ENCODE measurements around the gene SYCP3. TPM values are rescaled to one million over a fixed set of nuclear protein-coding genes. Genes with fewer than 3 reads are reported as not detected.

The SYCP3 gene
- total and polyA plus RNA-seq, 2 of the 8 experiments (the other 6 are each of a cell fraction or from before 2014, with no cell fraction given) = 0.02 to 0.07 TPM

DNA sequence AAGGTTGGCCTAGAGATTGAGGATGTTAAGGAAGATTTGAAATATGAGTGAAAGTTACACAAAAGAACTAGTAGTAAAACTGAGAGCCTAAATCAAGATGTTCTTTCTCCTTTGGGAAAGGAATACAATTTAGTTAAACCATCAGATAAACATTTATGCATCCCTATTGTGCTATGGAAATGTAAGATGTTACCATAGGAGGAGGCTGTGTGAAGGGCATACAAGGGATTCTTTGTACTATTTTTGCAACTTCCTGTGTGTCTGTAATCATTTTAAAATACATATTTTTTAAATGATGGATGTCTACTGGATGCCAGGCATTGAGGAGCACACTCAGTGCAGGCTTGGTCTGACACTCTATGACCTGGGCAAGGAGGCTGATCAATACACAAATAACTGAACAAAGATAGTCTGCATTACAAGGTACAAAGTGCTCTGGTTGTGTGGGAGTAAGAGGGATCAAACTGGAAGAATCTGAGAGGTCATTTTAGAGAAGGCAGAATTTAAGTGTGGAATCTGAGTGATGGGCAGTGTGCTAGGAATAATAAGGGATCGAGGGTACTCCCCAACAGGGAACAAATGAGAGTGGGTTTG is 47.7 kb downstream of the SYCP3 start:
- POLR2A ChIA-PET (ENCODE audit: partially characterized antibody) = no interaction called here
- no peak for FAIRE-seq
- CTCF ChIA-PET (ENCODE audit: partially characterized antibody) = interaction anchor here (1.4 kb wide), 1 partner anchor 29 kb away, joined by 3 read pairs; no protein-coding TSS in a partner anchor

More for the DNA sequence above, 47.7 kb downstream of the SYCP3 start:
- WGBS, 2 experiments (ENCODE audit: extremely low coverage in 1 of 2, insufficient coverage in 1 of 2, insufficient read length in 1 of 2, insufficient replicate concordance in 2 of 2, low coverage in 1 of 2, low lambda C conversion rate in 2 of 2, missing lambda C conversion rate in 1 of 2) = 95% methylated on average over 1 of the region's 1 CpG; no CpG with 5 or more reads in 1 of the 2 experiments
- no peak overlapping the region for H3K4me2 ChIP-seq (ENCODE audit: insufficient read depth in 1 of 2, low read depth in 2 of 2, low read length in 2 of 2)
- no peak overlapping the region for H2AK5ac ChIP-seq (ENCODE audit: low read depth, low read length)
- no peak overlapping the region for H3K4me3 ChIP-seq (ENCODE audit: extremely low read depth in 1 of 4, insufficient read depth in 2 of 4, low read depth in 3 of 4, low read length in 4 of 4)
- H3K4me1 ChIP-seq (replicated peaks in 1 of 4; ENCODE audit: control insufficient read depth in 3 of 4, insufficient read depth in 4 of 4, low read length in 3 of 4) = peaks cover 0 to 2% (median under 1%) of the 10 kb centered on the region in 4 experiments; a peak in 3 of 7 replicates
- no peak overlapping the region for H2BK15ac ChIP-seq (ENCODE audit: low read length)
- H3K56ac ChIP-seq (replicated peaks; ENCODE audit: insufficient read length, low read depth, low read length) = no peak overlapping the region
- H4K91ac ChIP-seq (replicated peaks; ENCODE audit: insufficient read length, low read length) = no peak overlapping the region
- H2AFZ ChIP-seq (ENCODE audit: low read length) = no peak overlapping the region
- TF ChIP-seq BACH1 (IDR thresholded peaks at IDR 0.05; ENCODE audit: low read length) (no peak), SRF (IDR thresholded peaks at IDR 0.05; ENCODE audit: low read depth, low read length) (no peak), YY1 (IDR thresholded peaks at IDR 0.05; ENCODE audit: low read depth, low read length) (no peak), CHD2 (IDR thresholded peaks at IDR 0.05; ENCODE audit: low read length) (no peak), EZH2 (IDR thresholded peaks at IDR 0.05; ENCODE audit: low read depth, low read length, severe bottlenecking) (no peak), TAF1 (IDR thresholded peaks at IDR 0.05; ENCODE audit: low read depth, low read length) (no peak), MAFK (IDR thresholded peaks at IDR 0.05; ENCODE audit: low read depth, low read length) (no peak), GTF2F1 (IDR thresholded peaks at IDR 0.05; ENCODE audit: borderline replicate concordance, low read depth, low read length) (no peak), NANOG (IDR thresholded peaks at IDR 0.05; ENCODE audit: insufficient read depth, low read depth, low read length, poor library complexity, severe bottlenecking) (no peak), BRCA1 (IDR thresholded peaks at IDR 0.05; ENCODE audit: low read depth, low read length) (no peak)
- H3K27ac ChIP-seq (ENCODE audit: low read depth, low read length) = no peak overlapping the region
- no peak overlapping the region for H3K18ac ChIP-seq (ENCODE audit: extremely low read depth, low read length)
- H4K20me1 ChIP-seq (replicated peaks in 1 of 2; ENCODE audit: control insufficient read depth in 1 of 2, insufficient read depth in 2 of 2, low read length in 2 of 2) = no peaks in the 10 kb centered on the region
- no peak overlapping the region for H2BK5ac ChIP-seq (ENCODE audit: low read depth, low read length)
- H2BK120ac ChIP-seq (replicated peaks; ENCODE audit: low read depth, low read length) = no peak overlapping the region
- no peak overlapping the region for H3K14ac ChIP-seq (ENCODE audit: insufficient read length)
- no peak overlapping the region for H3K9ac ChIP-seq (replicated peaks in 1 of 4; ENCODE audit: extremely low read depth in 1 of 4, low read depth in 3 of 4, low read length in 3 of 4)
- no peak overlapping the region for H2BK12ac ChIP-seq (ENCODE audit: low read depth, low read length)
- H3K27me3 ChIP-seq (replicated peaks in 1 of 4; ENCODE audit: control insufficient read depth in 3 of 4, extremely low read depth in 1 of 4, insufficient read depth in 3 of 4, low read length in 3 of 4) = peaks cover 2 to 7% (median 5%) of the 10 kb centered on the region in 4 experiments
- H4K5ac ChIP-seq (ENCODE audit: insufficient read length, low read depth, low read length) = no peak overlapping the region
- H2BK20ac ChIP-seq (ENCODE audit: low read length) = no peak overlapping the region
- DNase-seq (ENCODE audit: low read depth in 1 of 2, low spot score in 2 of 2) = no peak
- no peak overlapping the region for H4K8ac ChIP-seq (ENCODE audit: extremely low read depth, insufficient read depth, low read length)
- no peaks in the 10 kb centered on the region for H3K36me3 ChIP-seq (ENCODE audit: control insufficient read depth in 2 of 4, insufficient read depth in 4 of 4, low read length in 3 of 4)
- no peaks in the 10 kb centered on the region for H3K9me3 ChIP-seq (ENCODE audit: insufficient read depth in 2 of 2, low read depth in 1 of 2, low read length in 1 of 2)
- H3K23ac ChIP-seq (ENCODE audit: insufficient read length) = no peak overlapping the region
- H3K23me2 ChIP-seq (ENCODE audit: low read depth, low read length) = peaks cover under 1% of the 10 kb centered on the region; the same call in 1 of the 2 replicates
- H3K79me2 ChIP-seq (ENCODE audit: control insufficient read depth in 1 of 2, insufficient read depth in 2 of 2, low read length in 2 of 2) = no peaks in the 10 kb centered on the region
- no peak overlapping the region for H3K4ac ChIP-seq (replicated peaks; ENCODE audit: insufficient read length, low read depth, low read length)
- H3K79me1 ChIP-seq (ENCODE audit: low read depth, low read length) = no peaks in the 10 kb centered on the region

Data from H1 (cell line).